ENCODE measurements around the gene NDST1.

GRCh38 chr5:150599917-150600511 is 92.1 kb downstream of the NDST1 start:
- TF ChIP-seq CTCF (IDR thresholded peaks at IDR 0.05; ENCODE audit: low read depth, low read length, poor library complexity, severe bottlenecking), result no peak
- TF ChIP-seq EZH2phosphoT487 (IDR thresholded peaks at IDR 0.05; ENCODE audit: borderline replicate concordance, low read length), result no peak
